Measurements from ENCODE around the gene POLR1C. TPM values are rescaled to one million over a fixed set of nuclear protein-coding genes. Genes with fewer than 3 reads are reported as not detected.
"Not testable (repeated sequence)": the region's sequence is repeated elsewhere in the genome, so short reads cannot be mapped to it uniquely, and the experiment has no call there.

POLR1C gene, protein sequence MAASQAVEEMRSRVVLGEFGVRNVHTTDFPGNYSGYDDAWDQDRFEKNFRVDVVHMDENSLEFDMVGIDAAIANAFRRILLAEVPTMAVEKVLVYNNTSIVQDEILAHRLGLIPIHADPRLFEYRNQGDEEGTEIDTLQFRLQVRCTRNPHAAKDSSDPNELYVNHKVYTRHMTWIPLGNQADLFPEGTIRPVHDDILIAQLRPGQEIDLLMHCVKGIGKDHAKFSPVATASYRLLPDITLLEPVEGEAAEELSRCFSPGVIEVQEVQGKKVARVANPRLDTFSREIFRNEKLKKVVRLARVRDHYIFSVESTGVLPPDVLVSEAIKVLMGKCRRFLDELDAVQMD
- 10 to 100 TPM; 30.1 to 67.8 TPM for total RNA-seq

DNA sequence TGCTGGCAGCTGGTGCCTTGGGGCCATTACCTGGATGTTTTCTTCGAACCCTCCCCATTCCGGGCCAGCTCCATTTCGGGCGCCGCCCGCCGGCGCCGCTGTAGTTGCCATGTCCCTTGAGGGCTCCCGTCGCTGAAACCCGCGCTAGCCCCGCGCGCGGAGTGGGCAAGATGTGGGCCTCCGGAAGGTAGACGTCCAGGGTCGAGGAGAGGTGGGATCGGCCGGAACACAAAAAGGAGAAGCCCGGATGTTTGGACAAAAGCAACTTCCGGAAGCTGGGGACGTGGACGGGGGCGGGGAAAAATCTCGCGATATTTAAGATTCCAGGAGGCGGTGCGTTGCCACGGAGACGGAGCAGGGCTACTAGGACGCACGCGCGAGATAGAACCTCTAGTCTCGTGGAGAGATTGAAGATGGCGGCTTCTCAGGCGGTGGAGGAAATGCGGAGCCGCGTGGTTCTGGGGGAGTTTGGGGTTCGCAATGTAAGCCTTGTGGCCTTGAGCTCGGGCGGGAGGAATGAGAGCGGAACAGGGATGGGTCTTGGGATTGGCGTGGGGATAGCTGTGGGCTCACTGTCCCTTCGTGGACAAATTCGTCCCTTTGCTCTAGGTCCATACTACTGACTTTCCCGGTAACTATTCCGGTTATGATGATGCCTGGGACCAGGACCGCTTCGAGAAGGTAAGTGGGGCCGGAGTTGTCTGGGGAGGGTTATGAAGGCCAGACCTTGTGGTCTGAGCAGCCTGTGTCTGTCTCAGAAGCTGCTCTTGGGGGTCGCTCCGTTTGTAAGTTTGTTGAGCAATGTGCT, at the start of gene POLR1C, which contains the start of gene YIPF3:
POLR1C (plus strand) TSS at position 393 of the 808 bp plus-strand sequence; CDS start at position 414, 21 bp downstream.
YIPF3 (minus strand) TSS at position 230 of the 808 bp plus-strand sequence; CDS start at position 111, 119 bp downstream.
- H3K36me3 Mint-ChIP-seq (ENCODE audit: low read depth), result no peaks in the 10 kb centered on the region
- no peaks in the 10 kb centered on the region for H3K9me3 Mint-ChIP-seq
- H3K27ac Mint-ChIP-seq, result no peak within 1 kb of the TSS
- peaks cover 22% of the 10 kb centered on the region for H3K4me1 Mint-ChIP-seq
- H3K4me3 Mint-ChIP-seq, result no peak within 1 kb of the TSS
- H3K27me3 Mint-ChIP-seq, result no peaks in the 10 kb centered on the region
- ATAC-seq (replicated peaks), result peak; percentile 97

DNA sequence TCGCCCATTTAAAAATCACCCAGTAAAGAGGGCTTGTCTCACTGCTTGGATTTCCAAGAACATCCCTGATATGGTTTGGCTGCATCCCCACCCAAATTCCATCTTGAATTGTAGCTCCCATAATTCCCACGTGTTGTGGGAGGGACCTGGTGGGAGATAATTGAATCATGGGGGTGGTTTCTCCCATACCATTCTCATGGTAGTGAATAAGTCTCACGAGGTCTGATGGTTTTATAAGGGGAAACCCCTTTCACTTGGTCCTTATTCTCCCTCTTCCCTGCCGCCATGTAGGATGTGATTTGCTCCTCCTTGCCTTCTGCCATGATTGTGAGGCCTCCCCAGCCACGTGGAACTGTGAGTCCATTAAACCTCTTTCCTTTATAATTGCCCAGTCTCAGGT, 49.6 kb upstream of the POLR1C start:
- peaks cover 14% of the 10 kb centered on the region for H3K27me3 Mint-ChIP-seq
- not testable (repeated sequence) for H3K27ac Mint-ChIP-seq; H3K4me1 Mint-ChIP-seq; H3K9me3 Mint-ChIP-seq; H3K4me3 Mint-ChIP-seq; ATAC-seq (replicated peaks); H3K36me3 Mint-ChIP-seq (ENCODE audit: low read depth)

DNA sequence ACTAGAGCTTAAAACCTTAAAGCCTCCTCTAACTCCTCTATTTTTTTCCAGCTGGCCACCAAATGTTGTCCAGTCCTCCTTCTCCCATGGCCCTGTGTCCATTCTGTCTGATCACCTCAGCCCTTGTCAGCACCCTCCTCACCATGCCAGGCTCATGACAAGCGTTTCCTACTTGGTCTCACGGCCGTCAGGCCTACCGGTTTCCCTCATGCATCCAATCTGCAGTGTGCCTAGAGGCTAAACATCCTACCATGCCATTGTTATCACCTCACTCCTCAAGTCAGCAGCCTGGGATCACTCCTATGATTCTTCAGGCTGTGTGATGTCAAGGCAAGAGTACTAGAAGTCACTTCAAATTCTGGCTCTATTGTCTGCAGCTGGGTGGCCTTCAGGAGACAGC, 49.1 kb upstream of the POLR1C start:
- Mint-ChIP-seq H3K4me3 (no peak overlapping the region), H3K4me1 (no peaks in the 10 kb centered on the region), H3K36me3 (ENCODE audit: low read depth) (no peaks in the 10 kb centered on the region), H3K9me3 (no peaks in the 10 kb centered on the region), H3K27ac (no peak overlapping the region), H3K27me3 (peaks cover 10% of the 10 kb centered on the region)
- no peak for ATAC-seq (replicated peaks)

DNA sequence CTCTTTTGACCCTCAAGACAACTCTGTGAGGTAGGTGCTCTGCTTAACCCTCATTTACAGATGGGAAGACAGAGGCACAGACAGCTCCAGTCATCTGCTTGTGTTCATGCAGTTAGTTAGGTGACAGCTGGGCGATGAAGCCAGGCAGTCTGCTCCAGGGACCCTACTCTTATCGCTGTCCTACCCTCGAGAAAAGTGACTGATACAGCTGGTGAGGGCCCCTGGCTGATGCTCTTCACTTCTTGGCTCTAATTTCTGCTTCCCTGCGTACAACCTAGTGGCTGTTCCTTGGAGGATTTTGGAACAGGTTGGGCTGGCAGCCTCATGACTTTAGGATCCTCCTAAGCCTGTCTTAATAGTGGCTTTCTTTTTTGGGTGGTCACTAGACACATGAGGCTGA, 48.6 kb upstream of the POLR1C start:
- no peak for ATAC-seq (replicated peaks)
- no peaks in the 10 kb centered on the region for H3K9me3 Mint-ChIP-seq
- H3K4me3 Mint-ChIP-seq, result no peak overlapping the region
- H3K4me1 Mint-ChIP-seq, result no peaks in the 10 kb centered on the region
- no peak overlapping the region for H3K27ac Mint-ChIP-seq
- H3K36me3 Mint-ChIP-seq (ENCODE audit: low read depth), result no peaks in the 10 kb centered on the region
- H3K27me3 Mint-ChIP-seq, result peaks cover 8% of the 10 kb centered on the region

DNA sequence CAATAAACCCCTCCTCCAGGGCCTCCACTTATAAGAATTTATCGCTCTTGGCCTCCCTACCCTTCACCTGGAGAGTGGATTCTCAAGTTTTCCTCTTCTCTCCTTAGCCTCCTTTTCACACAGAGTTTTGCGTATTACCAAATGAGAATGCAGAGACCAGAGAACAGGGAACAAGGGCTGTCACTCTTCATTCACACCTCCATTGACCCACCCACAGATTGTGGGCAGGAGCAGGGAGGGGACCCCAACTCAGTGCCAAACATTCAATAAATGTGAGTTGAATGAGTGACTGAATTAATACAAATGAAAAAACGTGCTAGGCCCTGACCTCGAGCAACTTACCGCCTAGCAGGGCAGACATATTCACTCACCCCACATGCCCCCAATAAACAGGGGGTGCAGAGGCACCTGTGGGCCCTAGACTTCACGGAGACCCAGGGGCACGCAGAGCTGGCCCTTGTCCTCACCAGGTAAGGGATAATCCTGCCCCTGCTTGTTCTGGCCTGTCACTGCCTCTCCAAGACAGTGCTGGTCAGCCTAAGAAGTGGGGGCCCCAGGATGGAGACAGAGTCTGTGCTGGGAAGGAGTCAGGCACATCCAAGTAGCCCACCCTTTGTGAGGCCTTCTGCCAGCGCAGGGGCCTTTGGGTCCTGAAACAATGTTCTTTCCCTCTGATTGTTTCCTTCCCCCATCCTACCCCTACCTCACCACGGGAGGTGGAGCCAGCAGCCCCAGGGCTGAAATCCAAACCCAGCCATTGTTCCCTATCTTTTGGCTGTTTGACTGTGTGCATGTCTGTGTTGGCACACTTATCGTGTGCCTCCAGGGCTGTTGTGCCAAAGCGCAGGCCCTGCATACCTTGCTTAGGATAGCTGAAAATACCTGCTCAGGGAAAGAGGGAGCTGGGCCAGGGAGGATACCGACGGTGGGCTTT, 47.9 kb upstream of the POLR1C start:
- ATAC-seq (replicated peaks), result no peak
- no peaks in the 10 kb centered on the region for H3K4me1 Mint-ChIP-seq
- no peaks in the 10 kb centered on the region for H3K9me3 Mint-ChIP-seq
- H3K36me3 Mint-ChIP-seq (ENCODE audit: low read depth), result no peaks in the 10 kb centered on the region
- peaks cover 7% of the 10 kb centered on the region for H3K27me3 Mint-ChIP-seq
- H3K4me3 Mint-ChIP-seq, result no peak overlapping the region
- H3K27ac Mint-ChIP-seq, result no peak overlapping the region

DNA sequence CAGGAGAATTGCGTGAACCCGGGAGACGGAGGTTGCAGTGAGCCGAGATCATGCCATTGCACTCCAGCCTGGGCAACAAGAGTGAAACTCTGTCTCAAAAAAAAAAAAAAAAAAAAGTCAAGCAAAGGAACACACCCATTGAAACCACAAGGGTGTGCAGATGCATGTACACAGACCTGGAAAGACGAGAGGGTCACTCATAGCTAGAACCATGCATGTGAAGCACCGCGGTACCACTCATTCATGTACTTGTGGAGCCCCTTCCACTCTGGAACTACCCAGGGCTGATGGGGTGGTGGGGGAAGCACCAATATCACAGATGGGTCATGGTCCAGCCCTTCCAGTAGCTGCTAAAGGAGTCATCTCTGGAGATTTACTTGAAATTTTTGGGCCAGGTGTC, 46.9 kb upstream of the POLR1C start:
- no peak overlapping the region for H3K27ac Mint-ChIP-seq
- ATAC-seq (replicated peaks), result peak; percentile 42
- H3K9me3 Mint-ChIP-seq, result no peaks in the 10 kb centered on the region

DNA sequence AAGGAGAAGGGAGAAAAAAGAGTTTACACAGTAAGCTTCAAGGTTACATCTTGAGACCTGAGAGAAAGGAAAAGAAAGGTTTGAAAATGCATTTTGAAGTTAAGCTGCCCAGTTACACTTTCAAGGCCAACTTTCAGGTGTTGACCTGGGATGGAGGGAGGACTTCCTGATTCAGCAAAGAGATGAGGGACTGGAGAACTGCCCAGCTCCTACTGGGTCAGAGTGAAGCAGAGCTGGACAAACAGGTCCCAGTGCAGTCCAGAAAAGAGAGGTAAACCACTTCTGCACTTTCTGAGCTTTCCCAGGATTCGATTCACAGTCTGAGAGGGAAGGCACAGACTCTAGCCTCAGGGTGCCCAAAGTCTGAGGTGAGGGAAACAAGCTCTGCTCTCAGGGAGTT, 45.5 kb upstream of the POLR1C start:
- ATAC-seq (replicated peaks), result no peak
- Mint-ChIP-seq H3K4me1 (no peaks in the 10 kb centered on the region), H3K9me3 (no peaks in the 10 kb centered on the region), H3K4me3 (no peak overlapping the region), H3K36me3 (ENCODE audit: low read depth) (no peaks in the 10 kb centered on the region), H3K27ac (no peak overlapping the region), H3K27me3 (peaks cover 7% of the 10 kb centered on the region)

More for the DNA sequence above, 46.9 kb upstream of the POLR1C start:
- Mint-ChIP-seq H3K36me3 (ENCODE audit: low read depth) (no peaks in the 10 kb centered on the region), H3K4me3 (no peak overlapping the region), H3K27me3 (peaks cover 7% of the 10 kb centered on the region), H3K4me1 (no peaks in the 10 kb centered on the region)

DNA sequence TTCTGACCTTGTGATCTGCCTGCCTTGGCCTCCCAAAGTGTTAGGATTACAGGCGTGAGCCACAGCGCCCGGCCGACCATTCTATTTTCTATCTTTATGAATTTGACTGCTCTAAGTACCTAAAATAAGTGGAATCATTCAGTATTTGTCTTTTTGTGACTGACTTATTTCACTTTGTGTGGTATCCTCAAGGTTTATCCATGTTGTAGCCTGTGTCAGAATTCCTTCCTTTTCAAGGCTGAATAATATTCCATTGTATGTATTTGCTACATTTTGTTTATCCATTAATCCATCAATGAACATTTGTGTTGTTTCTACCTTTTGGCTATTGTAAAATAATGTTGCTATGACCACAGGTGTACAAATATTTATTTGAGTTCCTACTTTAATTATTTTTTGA, 44.4 kb upstream of the POLR1C start:
- peaks cover 3% of the 10 kb centered on the region for H3K27me3 Mint-ChIP-seq
- H3K4me3 Mint-ChIP-seq, result no peak overlapping the region
- ATAC-seq (replicated peaks), result no peak
- H3K9me3 Mint-ChIP-seq, result no peaks in the 10 kb centered on the region
- H3K36me3 Mint-ChIP-seq (ENCODE audit: low read depth), result peaks cover 3% of the 10 kb centered on the region
- peaks cover 8% of the 10 kb centered on the region for H3K4me1 Mint-ChIP-seq
- no peak overlapping the region for H3K27ac Mint-ChIP-seq

DNA sequence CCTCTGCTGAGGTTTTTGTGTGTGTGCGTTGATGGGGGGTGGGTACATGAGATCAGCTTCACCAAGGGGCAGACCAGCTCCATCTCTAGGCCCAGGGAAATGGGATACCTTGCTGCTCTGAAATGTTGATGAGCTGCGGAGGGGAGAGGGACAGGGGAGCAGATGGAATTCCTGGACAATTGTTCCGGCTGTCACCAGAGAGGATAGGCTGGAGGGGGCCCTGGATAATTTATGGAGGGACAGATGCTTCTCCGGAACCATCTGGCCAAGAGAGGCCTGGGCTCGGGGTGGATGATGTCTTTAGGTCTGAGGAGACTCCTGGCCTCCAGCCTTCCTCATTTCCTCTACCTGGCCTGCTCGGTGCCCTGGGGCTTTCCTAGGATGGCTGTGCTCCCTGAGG, 41.4 kb upstream of the POLR1C start:
- peaks cover 22% of the 10 kb centered on the region for H3K4me1 Mint-ChIP-seq
- H3K9me3 Mint-ChIP-seq, result no peaks in the 10 kb centered on the region
- H3K4me3 Mint-ChIP-seq, result no peak overlapping the region
- no peak for ATAC-seq (replicated peaks)
- peaks cover 15% of the 10 kb centered on the region for H3K36me3 Mint-ChIP-seq (ENCODE audit: low read depth)
- H3K27me3 Mint-ChIP-seq, result no peaks in the 10 kb centered on the region
- H3K27ac Mint-ChIP-seq, result no peak overlapping the region

DNA sequence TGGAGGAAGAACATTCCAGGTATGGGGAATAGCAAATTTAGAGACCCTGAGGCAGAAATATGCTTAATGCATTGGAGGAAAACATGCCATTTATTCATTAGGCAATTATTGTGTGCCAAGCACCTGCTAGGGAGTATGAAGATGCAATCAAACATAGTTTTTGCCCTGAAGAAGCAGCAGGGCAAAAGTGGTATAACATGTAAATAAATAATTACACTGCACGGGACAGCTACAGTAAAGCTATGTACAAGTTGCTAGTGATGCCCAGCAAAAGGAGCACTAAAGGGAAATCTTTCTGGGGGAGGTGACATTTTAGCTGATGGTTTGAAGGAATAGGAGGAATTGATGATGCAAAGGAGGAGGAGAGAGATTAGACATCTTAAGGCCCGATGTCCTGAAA, 40.1 kb upstream of the POLR1C start:
- Mint-ChIP-seq H3K27ac (peak overlapping the region; percentile 95), H3K36me3 (ENCODE audit: low read depth) (peaks cover 24% of the 10 kb centered on the region), H3K27me3 (no peaks in the 10 kb centered on the region), H3K4me3 (peak overlapping the region; percentile 89), H3K9me3 (no peaks in the 10 kb centered on the region), H3K4me1 (peaks cover 24% of the 10 kb centered on the region)
- ATAC-seq (replicated peaks), result no peak

DNA sequence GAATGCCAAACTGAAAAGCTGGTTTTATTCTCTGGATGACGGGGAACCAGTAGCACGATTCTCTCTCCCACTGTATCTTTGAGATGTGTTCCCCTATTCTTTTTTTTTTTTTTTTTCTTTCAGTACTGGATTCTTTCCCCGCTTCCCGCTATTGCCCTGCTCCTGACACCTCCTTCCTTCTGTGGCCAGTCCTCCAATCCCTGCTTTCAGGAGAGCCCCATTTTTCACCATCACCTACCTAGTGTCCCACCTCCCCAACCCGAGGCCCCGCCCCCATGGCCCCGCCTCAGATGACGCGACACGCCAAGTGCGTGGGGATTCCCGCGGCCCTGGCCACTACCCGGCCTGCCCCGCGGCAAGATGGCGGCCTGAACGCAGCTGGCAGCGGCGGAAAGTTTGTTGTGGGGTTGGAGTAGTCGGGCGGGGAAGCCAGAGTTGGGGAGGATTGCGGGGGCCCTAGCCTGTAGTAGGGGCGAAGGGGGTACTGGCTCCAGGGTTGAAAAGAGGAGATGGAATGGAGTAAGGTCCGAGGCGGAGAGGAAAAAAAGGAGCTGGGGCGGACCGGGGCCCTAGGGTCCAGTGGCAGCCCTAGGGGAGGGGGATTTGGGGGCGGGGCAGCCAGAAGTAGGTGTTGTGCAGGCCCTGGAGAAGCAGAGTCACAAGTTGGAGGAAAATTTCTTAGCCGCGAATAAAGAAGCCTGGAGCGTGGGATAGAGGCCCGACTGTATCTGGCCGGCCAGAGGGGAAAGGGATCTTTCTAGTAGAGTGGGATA, 39.5 kb upstream of the POLR1C start, which contains the start of gene TJAP1:
TJAP1 (plus strand) TSS at position 336 of the 773 bp plus-strand sequence. CDS start 21,432 bp downstream, outside the sequence.
- H3K4me3 Mint-ChIP-seq, result peak within 1 kb of the TSS; percentile 89
- peak; percentile 100 for ATAC-seq (replicated peaks)
- peaks cover 29% of the 10 kb centered on the region for H3K36me3 Mint-ChIP-seq (ENCODE audit: low read depth)
- H3K4me1 Mint-ChIP-seq, result peaks cover 31% of the 10 kb centered on the region
- H3K9me3 Mint-ChIP-seq, result no peaks in the 10 kb centered on the region
- peak within 1 kb of the TSS; percentile 95 for H3K27ac Mint-ChIP-seq
- H3K27me3 Mint-ChIP-seq, result no peaks in the 10 kb centered on the region

DNA sequence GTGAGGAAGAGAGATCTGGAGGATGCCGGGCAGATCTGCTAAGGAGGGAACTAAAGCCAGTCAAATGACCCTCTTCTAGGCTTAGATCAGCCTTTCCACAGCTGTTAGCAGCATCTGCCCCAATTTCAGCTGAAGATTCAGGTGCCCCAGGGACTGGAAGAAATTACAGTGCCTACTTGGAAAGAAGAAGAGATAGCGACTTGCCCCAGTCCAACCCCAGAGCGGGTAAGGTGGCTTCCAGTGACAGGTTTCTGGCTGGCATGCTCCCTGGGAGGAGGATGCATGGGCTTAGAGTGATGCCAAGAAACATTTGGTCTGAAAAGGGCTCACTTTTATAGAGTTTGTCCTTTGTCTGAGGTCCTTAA, 38.9 kb upstream of the POLR1C start:
- peaks cover 33% of the 10 kb centered on the region for H3K4me1 Mint-ChIP-seq
- peak overlapping the region; percentile 89 for H3K4me3 Mint-ChIP-seq
- peaks cover 29% of the 10 kb centered on the region for H3K36me3 Mint-ChIP-seq (ENCODE audit: low read depth)
- no peaks in the 10 kb centered on the region for H3K9me3 Mint-ChIP-seq
- H3K27me3 Mint-ChIP-seq, result no peaks in the 10 kb centered on the region
- peak overlapping the region; percentile 95 for H3K27ac Mint-ChIP-seq
- ATAC-seq (replicated peaks), result no peak

DNA sequence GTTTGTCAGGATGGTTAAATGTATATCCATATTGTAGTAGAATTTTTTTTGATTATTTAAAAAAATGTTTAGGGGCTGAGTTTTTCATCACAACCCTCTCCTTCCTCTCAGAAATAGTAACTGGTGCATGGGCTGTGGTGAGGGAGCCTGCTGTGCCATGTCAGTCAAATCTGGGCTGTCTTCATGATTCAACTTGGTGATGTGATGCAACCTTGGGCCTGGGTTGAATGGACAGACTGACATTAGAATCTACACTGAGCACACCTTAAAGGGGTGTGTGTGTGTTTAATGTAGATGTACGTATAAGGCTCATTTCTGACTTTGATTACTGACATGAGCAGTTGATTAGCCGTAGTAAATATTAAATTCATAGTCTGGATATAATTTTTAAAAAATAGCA, 35.8 kb upstream of the POLR1C start:
- Mint-ChIP-seq H3K4me3 (no peak overlapping the region), H3K27ac (no peak overlapping the region), H3K4me1 (peaks cover 38% of the 10 kb centered on the region), H3K36me3 (ENCODE audit: low read depth) (peaks cover 29% of the 10 kb centered on the region), H3K27me3 (no peaks in the 10 kb centered on the region), H3K9me3 (no peaks in the 10 kb centered on the region)
- no peak for ATAC-seq (replicated peaks)

Data from activated T-helper 17 cell treated with anti-CD3 and anti-CD28 coated beads, Interleukin-2, amount 50 U/mL, for 72 hours (primary cell).